Activated CD4-positive, alpha-beta T cell treated with anti-CD3 and anti-CD28 coated beads for 4 hours (primary cell): Measurements from ENCODE around the gene CRX.
"Not testable (repeated sequence)": the region's sequence is repeated elsewhere in the genome, so short reads cannot be mapped to it uniquely, and the experiment has no call there.

Experiments
- DNase-seq, 2 donors: peaks; one replicate each; pipeline ENCODE4 v3.0.0-alpha.2; 2020

CRX gene

GRCh38 chr19:47804451-47804850, 17.3 kb upstream of the CRX start, which contains the start of gene TPRX1:
Gene TPRX1 (minus strand): TSS chr19:47804551. CDS start chr19:47804539, 12 bp downstream.
- DNase-seq: not testable (repeated sequence)

DNA sequence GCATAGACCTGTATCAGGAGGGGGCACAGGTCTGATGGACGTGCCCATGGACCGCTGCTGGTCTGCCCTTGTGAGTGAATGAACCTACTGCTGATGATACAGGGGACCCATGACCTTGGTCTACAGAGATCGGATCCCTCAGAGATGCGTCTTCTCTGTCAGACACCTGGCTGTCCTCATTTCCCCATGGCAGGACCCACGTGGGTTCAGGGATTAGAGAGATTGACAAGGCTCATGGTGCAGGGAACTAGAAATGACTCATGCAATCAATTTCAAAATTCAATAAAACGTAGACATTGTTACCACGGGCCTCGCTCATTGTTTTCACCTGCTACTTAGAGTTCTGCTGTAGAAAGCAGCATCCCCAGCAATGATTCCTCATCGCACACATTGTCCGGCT, 16.4 kb upstream of the CRX start:
- no peak for DNase-seq

DNA sequence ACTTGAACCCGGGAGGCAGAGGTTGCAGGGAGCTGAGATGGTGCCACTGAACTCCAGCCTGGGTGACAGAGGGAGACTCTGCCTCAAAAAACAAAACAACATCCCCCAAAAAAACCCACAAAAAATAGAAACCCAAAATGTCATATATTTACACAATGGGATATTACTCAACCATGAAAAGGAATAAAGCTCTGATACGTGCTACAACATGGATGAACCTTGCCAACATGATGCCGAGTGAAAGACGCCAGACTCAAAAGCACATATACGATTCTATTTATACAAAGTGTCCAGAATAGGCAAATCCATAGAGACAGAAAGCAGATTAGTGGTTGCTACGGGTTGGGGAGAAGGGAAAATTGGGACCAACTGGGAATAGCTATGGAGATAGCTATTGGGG, 15.3 kb upstream of the CRX start:
- no peak for DNase-seq

DNA sequence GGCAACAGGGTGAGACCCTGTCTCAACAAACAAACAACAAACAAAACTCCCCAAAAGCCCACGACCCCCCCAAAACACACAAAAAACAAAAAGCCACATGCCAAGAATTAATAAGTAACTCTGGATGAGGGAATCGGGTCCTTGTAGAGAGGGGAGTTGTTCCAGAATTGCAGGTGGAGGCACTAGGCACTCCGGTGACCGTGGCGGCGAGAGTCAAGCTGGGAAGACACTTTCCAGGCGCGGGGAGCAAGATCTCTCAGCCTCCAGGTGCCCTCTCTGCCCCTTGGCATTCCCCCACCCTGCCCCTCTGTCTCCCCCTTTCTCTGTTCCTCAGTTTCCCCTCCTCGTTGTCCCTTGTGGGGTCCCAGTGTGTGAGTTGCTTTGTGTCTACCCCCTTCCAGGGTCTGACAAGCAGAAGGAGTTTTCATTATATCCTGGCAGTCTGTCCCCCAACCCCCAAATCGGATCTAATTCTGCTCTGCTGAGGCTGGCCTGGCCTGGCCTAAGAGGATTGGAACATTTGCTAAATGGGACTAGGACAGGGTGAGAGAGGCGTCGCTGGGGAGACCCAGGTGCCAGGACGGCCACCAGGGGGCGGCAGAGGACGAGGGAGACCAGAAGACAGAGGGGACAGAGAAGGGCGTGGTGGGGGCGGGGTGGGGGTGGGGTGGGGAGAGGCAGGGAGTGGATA, 8.3 kb upstream of the CRX start:
- DNase-seq: peak; percentile 67 to 81

DNA sequence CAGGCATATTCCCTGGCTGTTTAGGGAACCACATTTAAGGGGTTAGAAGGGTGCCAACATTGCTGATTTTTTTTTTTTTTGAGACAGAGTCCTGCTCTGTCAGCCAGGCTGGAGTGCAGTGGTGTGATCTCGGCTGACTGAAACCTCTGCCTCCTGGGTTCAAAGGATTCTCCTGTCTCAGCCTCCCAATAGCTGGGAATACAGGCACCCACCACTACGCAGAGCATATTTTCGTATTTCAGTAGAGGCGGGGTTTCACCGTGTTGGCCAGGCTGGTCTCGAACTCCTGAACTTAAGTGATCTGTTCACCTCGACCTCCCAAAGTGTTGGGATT, 7.8 kb upstream of the CRX start:
- DNase-seq: no peak

DNA sequence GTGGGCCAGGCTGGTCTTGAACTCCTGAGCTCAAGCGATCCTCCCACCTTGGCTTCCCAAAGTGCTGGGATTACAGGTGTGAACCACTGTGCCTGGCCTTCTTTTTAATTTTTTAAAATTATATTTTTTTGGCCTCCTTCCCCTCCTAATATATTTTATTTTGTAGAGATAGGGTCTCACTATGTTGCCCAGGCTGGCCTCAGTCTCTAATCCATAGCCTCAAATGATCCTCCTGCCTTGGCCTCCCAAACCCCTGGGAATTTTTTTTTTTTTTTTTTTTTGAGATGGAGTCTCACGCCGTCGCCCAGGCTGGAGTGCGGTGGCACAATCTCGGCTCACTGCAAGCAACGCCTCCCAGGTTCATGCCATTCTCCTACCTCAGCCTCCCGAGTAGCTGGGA, 5.5 kb upstream of the CRX start:
- not testable (repeated sequence) for DNase-seq

DNA sequence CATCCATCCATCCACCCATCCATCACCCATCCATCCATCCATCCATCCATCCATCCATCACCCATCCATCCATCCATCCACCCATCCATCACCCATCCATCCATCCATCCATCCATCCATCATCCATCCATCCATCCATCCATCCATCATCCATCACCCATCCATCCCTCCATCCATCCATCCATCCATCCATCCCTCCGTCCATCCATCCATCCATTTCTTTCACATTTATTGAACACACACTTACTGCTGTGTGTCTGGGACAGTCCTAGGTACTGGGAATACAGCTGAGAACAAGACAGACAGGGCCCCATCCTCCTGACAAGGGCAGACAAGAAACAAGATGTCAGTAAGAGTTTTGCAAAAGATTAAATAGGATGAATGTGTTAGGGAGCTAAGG, 3.5 kb upstream of the CRX start:
- not testable (repeated sequence) for DNase-seq

GRCh38 chr19:47819858-47820257, 1.9 kb upstream of the CRX start:
- no peak for DNase-seq

DNA sequence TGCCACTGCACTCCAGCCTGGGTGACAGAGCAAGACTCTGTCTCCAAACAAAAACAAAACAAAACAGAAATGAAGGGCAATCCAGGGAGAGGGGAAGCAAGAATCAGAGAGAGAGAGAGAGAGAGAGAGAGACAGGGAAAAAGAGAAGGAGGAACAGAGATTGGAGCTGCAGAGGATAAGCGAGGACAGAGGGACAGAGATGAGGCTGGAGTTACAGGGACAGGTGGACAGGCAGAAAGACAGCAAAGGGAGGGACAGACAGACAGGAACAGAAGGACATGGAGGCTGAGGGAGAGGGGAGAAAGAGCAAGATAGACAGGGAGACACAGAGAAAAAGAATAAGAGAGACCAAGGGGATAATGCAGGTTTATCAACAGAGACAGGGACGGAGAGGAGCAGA, 1.3 kb upstream of the CRX start:
- no peak for DNase-seq

DNA sequence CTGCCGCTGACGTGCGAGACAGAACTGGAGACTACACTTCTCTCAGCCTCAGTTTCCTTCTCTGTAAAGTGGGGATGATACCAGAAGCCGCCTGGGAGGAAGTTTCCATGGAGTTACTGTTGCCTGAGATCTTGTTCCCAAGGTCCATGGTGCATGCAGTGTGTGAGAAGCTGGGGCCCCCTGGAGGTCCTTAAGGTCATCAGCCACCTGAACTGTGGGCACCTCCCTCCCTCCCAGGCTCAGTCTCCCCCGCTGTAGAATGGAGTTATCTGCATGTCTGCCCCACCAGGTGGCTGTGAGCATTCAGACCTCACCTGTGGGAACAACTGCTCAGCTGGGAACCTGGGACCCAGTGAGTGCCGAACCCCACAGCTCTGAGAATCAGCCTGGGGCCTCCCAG, 2.7 kb downstream of the CRX start:
- DNase-seq: no peak

- DNase-seq: no peak
These were observed 5.1 kb downstream of the CRX start for GRCh38 chr19:47826800-47827199.

- DNase-seq: no peak
These were observed 11.0 kb downstream of the CRX start for GRCh38 chr19:47832723-47833122.

DNA sequence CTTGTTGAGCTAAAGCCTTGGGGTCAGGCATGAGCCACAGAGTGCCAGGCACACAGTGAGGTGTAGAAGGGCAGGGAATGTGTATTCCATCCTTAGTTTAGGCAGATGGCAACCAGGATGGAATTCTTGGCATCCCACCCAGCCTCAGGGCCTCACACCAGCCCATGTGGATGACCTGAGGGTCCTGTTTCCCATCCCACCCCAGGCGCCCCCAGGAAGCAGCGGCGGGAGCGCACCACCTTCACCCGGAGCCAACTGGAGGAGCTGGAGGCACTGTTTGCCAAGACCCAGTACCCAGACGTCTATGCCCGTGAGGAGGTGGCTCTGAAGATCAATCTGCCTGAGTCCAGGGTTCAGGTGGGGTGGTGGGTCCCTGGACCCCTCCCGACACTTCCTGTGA, 14.3 kb downstream of the CRX start:
- DNase-seq: no peak

GRCh38 chr19:47839411-47839810, 17.7 kb downstream of the CRX start:
- no peak for DNase-seq

DNA sequence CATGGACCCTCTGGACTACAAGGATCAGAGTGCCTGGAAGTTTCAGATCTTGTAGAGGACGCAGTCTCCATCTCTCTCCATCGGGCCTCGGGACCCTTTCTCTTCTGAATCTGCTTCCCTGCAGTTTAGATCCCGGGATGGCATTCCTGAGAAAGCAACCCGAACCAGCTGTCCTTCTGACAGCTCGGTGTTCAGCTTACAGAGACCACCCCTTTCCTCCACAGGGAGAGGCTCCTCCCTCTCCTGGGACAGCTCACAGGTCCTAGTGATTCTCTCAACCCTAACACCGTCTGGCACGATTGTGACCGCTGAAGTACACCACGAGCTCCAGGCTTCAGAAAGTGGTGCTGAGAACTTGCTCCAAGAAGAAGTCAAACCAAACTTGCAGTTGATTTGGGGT, 18.2 kb downstream of the CRX start:
- DNase-seq: no peak

DNA sequence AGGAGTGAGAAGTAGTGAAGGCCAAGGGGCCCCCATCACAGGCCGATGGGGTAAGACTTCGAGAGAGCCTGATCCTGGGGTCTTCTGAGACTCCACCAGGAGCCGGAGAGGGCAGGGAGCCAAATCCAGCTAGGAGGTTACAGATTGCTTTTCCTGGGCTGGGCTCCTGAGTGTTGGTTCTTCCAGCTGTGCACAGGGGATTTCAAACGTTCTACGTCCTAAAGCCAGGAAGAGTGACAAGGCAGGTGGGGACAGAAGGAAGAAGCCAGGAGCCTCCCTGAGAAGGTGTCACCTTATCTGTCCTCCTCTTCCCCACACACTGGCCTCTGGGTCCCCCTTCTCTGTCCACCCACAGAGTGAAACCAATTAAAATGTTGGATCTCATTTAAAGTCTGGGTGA, 21.2 kb downstream of the CRX start:
- no peak for DNase-seq

- DNase-seq: no peak
These were observed 26.7 kb downstream of the CRX start for GRCh38 chr19:47848425-47848822.

DNA sequence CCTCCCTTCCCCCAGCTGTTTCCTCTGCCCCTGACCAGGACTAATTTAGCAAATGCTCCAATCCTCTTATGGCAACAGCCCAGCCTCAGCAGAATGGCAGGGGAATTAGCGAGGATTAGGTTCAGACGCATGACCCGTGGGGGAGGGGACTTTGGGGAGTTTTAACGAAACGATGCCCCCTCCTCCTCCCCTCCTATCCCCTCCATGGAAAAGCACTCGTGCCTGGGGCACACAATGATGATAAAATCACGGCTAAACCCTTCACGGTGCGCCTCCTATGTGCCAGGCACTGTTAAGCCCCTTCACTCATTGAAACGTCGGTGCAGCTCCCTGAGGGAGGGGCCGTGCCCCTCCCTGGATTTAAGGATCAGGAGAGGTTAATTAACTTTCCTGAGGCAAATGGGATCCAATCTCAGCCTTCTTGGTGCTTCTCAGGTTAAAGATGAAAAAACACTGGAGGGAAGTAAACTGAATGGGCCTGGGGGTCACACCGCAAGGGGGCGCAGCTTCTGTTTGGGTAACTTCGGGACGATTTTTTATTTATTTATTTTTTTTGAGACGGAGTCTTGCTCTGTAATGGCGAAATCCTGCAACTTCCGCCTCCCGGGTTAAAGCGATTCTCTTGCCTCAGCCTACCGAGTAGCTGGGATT, 27.2 kb downstream of the CRX start:
- DNase-seq: peak; percentile 6 to 18

DNA sequence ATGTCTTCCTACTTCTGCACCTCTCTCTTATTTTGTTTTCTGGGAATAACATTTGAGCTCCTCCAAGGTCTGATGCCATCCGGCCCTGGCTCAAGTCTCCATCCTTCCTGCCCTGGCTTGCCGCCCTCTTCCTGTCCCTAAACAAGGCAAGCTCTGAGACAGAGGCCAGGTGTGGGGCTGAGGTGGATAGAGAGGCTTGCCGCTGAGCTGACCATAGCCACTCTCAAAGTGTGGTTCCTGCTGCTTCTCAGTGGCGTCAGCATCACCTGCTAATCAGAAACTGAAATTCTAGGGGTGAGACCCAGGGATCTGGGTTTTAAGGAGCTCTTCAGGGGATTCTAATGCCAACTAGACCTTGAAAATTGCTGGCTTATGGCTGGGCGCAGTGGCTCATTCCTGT, 31.3 kb downstream of the CRX start:
- no peak for DNase-seq

- DNase-seq: no peak
These were observed 32.7 kb downstream of the CRX start for GRCh38 chr19:47854459-47854858.

DNA sequence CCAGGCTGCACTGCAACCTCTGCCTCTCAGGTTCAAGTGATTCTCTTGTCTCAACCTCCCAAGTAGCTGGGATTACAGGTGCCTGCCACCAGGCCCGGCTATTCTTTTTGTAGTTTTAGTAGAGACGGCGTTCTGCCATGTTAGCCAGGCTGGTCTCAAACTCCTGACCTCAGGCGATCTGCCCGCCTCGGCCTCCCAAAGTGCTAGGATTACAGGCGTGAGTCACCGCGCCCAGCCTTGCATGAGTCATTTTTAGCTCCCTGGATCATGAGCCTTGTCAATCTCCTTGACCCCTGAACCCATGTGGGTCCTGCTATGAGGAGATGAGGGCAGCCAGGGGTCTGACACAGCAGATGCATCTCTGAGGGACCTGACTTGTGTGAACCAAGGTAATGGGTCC, 36.5 kb downstream of the CRX start:
- DNase-seq: not testable (repeated sequence)

DNA sequence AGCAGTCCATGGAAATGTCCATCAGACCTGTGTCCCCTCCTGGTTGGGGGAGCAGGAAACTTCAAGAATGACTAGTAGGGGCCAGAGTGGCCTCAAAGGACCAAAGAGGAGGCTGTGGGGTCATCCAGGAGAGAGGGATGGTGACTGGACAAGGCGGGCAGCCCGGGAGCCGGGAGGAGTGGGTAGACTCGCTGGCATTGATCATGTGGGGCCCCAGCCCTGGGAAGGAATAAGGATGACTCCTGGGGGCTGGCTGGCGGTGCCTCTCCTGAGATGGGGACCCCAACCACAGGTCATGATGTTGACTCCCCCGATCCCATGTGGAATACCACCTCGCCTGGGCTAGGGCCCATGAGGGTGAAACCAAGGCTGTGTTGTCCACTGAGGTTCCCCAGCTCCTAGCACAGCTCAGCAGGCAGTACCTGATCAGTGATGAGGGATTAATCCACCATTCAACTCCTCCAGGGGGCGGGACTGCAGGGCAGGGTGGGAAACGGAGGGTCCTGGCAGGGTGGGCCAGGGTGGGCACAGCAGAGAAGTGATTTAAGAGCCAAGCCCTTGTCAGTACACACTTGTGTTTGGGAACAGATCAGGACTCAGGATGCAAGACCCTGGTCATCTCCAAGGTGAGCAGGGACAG, 37.0 kb downstream of the CRX start, which contains the start of gene TPRX2:
TPRX2 (plus strand) TSS at position 590 of the 640 bp plus-strand sequence; CDS start at position 602, 12 bp downstream.
- not testable (repeated sequence) for DNase-seq

DNA sequence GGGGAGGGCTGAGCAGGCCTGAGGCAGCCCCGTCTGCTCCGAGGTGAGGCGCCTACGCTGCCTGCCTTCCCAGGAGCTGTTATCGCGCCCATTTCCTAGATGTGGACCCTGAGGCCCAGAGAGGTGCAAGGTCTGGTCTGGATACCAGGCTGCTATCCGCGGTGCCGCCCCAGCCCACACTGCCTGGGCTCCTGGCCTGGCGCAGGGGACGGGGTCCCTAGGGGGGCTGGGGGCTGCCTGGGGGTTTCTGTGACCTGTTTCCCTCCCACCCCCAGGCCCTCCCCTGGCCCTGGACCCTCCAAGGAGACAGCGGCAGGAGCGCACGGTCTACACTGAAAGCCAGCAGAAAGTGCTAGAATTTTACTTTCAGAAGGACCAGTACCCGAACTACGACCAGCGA, 38.1 kb downstream of the CRX start:
- not testable (repeated sequence) for DNase-seq

DNA sequence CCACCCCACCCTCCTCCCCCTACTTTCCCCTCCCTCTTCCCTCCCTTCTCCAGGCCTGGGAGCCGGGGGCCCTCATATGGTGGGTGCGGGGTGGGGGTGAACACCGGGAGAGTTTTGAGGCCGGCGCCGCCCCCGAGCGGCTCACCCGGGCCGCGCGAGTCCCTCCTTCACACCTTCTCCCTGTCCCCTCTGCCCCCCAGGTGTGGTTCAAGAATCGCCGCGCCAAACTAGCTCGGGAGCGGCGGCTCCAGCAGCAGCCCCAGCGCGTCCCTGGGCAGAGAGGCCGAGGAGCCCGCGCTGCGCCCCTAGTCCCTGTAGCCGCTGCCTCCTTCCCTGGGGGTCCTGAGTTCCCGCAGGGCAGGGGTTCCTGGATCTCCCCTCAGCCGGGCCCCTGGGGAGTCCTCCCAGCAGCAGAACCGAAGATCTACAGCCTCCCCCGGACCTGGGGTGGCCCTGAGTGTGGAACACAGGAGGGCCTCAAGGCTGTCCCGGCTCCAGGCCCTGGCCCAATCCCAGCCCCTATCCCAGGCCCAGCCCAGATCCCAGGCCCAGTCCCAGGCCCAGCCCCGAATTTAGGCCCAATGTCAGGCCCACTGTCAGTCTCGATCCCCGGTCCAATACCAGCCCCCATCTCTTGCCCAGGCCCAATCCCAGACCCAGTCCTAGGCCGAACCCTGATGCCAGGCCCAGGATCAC, 39.0 kb downstream of the CRX start:
- DNase-seq: no peak
